Esophagus (tissue), 2 donors: ENCODE data around the gene RAMP1. TPM values are rescaled to one million over a fixed set of nuclear protein-coding genes. Genes with fewer than 3 reads are reported as not detected.
"Not testable (repeated sequence)": the region's sequence is repeated elsewhere in the genome, so short reads cannot be mapped to it uniquely, and the experiment has no call there.

Experiments used
- H3K27ac ChIP-seq, 2 donors: one replicate each; pipeline ENCODE4 v1.5.1; 2013; ENCODE audit warnings: low read depth in 2 of 2, mild to moderate bottlenecking in 2 of 2, inconsistent platforms in 1 of 2, low read length in 1 of 2, moderate library complexity in 1 of 2
- H3K27me3 ChIP-seq, 2 donors: one replicate each; pipeline ENCODE4 v1.6.1; 2013; ENCODE audit warnings: low read length in 2 of 2, control low read depth in 1 of 2, mild to moderate bottlenecking in 1 of 2; ENCODE audit not compliant: insufficient read depth in 2 of 2, control insufficient read depth in 1 of 2
- H3K36me3 ChIP-seq, 2 donors: one replicate each; pipeline ENCODE4 v1.6.1; 2013; ENCODE audit warnings: low read length in 1 of 2; ENCODE audit not compliant: control insufficient read depth in 2 of 2, insufficient read depth in 2 of 2
- H3K4me1 ChIP-seq, 2 donors: one replicate each; pipeline ENCODE4 v1.6.1; 2013; ENCODE audit warnings: low read length in 1 of 2; ENCODE audit not compliant: control insufficient read depth in 2 of 2, insufficient read depth in 2 of 2
- H3K4me3 ChIP-seq, 2 donors: one replicate each; pipeline ENCODE4 v1.5.1; 2013; ENCODE audit warnings: low read length in 2 of 2, mild to moderate bottlenecking in 2 of 2, low read depth in 1 of 2, moderate library complexity in 1 of 2
- H3K9me3 ChIP-seq, 2 donors: one replicate each; pipeline ENCODE4 v1.6.1; 2013; ENCODE audit warnings: mild to moderate bottlenecking in 2 of 2, low read depth in 1 of 2, low read length in 1 of 2, moderate library complexity in 1 of 2; ENCODE audit not compliant: control insufficient read depth in 2 of 2, insufficient read depth in 1 of 2
- WGBS, 2 donors: extraction: QIAGEN DNeasy Blood & Tissue Kit; methylation state at CpG; one replicate each; pipeline ENCODE4 v1.1.7; 2013; 5-methylcytosine and 5-hydroxymethylcytosine counted together
- polyA plus RNA-seq, 2 donors: library from polyadenylated mRNA; stranded (reverse); fragments of 200-250 nt; gene quantifications; one replicate each; pipeline ENCODE4 v1.2.3, GENCODE V29; 2013
- donor health status: healthy with polysubstance abuse.
- donor health status: Bipolar disorder and iron deficiency.

RAMP1 gene
- polyA plus RNA-seq, 2 donors = 4.0 to 7.5 TPM

- Histone ChIP-seq H3K27ac (no peak overlapping the region), H3K36me3 (no peaks in the 10 kb centered on the region), H3K4me1 (no peaks in the 10 kb centered on the region), H3K27me3 (no peaks in the 10 kb centered on the region), H3K9me3 (no peaks in the 10 kb centered on the region), H3K4me3 (no peak overlapping the region)
- 95 to 97% methylated on average over 1 of the region's 1 CpG for WGBS, 2 donors
These were observed 25.9 kb upstream of the RAMP1 start for GRCh38 chr2:237833546-237833945.

DNA sequence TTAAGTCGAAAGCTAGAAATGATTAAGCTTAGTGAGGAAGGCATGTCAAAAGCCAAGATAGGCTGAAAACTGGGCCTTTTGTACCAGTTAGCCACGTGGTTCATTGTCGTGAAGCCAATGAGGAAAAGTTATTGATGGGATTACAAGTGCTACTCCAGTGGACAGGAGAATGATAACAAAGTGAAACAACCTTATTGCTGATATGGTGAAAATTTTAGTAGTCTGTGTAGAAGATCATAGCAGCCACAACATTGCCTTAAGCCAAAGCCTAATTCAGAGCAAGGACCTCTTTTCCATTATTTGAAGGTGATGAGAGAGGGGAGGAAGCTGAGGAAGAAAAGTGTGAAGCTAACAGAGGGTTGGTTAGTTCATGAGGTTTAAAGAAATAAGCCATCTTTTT, 24.1 kb upstream of the RAMP1 start:
- no peaks in the 10 kb centered on the region for H3K27me3 ChIP-seq
- H3K4me1 ChIP-seq = no peaks in the 10 kb centered on the region
- H3K36me3 ChIP-seq = no peaks in the 10 kb centered on the region
- 70 to 73% methylated on average over 3 of the region's 3 CpGs for WGBS, 2 donors
- no peak overlapping the region for H3K27ac ChIP-seq
- H3K4me3 ChIP-seq = no peak overlapping the region
- no peaks in the 10 kb centered on the region for H3K9me3 ChIP-seq

- Histone ChIP-seq H3K36me3 (no peaks in the 10 kb centered on the region), H3K27ac (no peak overlapping the region), H3K9me3 (no peaks in the 10 kb centered on the region), H3K4me1 (no peaks in the 10 kb centered on the region), H3K4me3 (no peak overlapping the region), H3K27me3 (no peaks in the 10 kb centered on the region)
- WGBS, 2 donors = 71 to 74% methylated on average over 4 of the region's 4 CpGs
These were observed 18.4 kb upstream of the RAMP1 start for GRCh38 chr2:237841051-237841450.

DNA sequence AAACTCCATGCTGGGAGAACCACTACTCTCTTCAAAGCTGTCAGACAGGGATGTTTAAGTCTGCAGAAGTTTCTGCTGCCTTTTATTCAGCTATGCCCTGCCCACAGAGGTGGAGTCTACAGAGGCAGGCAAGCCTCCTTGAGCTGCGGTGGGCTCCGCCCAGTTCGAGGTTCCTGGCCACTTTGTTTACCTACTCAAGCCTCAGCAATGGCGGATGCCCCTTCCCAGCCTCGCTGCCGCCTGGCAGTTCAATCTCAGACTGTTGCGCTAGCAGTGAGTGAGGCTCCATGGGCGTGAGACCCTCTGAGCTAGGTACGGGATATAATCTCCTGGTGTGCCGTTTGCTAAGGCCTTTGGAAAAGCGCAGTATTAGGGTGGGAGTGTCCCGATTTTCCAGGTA, 10.5 kb upstream of the RAMP1 start:
- not testable (repeated sequence) for H3K27ac ChIP-seq, H3K27me3 ChIP-seq, H3K4me1 ChIP-seq, H3K4me3 ChIP-seq, H3K36me3 ChIP-seq, H3K9me3 ChIP-seq
- 96% methylated on average over 12 of the region's 12 CpGs for WGBS, 2 donors

GRCh38 chr2:237854295-237854694, 5.1 kb upstream of the RAMP1 start:
- H3K9me3 ChIP-seq = peaks cover 0 to under 1% of the 10 kb centered on the region in 2 donors
- no peaks in the 10 kb centered on the region for H3K36me3 ChIP-seq
- no peak overlapping the region for H3K4me3 ChIP-seq
- H3K27ac ChIP-seq = no peak overlapping the region
- WGBS, 2 donors = 64 to 69% methylated on average over 3 of the region's 3 CpGs
- no peaks in the 10 kb centered on the region for H3K27me3 ChIP-seq
- H3K4me1 ChIP-seq = no peaks in the 10 kb centered on the region

- Histone ChIP-seq H3K9me3 (no peaks in the 10 kb centered on the region), H3K4me3 (no peak overlapping the region), H3K4me1 (peaks cover 2% of the 10 kb centered on the region in 2 donors), H3K36me3 (no peaks in the 10 kb centered on the region), H3K27ac (no peak overlapping the region), H3K27me3 (no peaks in the 10 kb centered on the region)
- 74 to 76% methylated on average over 8 of the region's 8 CpGs for WGBS, 2 donors
These were observed 1.6 kb upstream of the RAMP1 start for GRCh38 chr2:237857791-237858190.

DNA sequence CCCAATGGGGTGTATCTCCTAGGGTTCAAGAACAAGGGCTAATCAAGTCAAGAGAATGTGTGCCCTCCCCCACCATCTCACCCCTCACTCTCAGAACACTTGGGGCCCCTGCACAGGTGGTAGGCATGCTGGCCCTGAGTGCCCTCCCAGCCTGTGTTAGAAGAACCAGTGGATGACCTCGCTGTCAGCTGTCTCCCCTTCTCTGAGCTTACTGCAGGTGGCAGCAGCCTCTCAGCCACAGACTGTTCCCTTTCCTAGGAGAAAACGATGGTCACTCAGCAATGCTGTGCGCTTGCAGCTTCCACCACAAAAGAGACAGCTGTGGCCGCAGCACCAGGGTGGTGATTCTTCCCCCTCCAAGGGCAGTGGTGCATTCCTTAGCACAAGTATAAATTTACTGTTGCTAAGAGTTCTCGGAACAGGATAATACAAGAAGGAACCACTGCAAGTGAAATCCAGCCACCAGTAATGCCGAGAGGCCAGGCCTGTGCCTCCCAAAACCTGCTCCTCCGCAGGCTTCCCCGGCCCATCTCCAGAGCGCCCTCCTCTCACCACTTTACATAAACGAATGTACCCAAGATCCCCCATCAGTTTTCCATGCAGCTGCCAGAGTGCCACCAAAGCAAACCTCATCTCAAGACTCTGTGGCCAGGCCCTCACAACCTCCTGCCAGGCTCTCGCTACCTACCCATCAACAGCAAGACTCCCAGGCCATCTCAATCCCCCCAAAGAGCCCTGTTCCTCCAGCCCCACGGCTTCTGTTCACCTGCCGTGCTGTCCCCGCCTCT, 935 bp upstream of the RAMP1 start:
- Histone ChIP-seq H3K4me3 (peak overlapping the region in 1 of 2 donors; percentile 40), H3K9me3 (no peaks in the 10 kb centered on the region), H3K27me3 (no peaks in the 10 kb centered on the region), H3K27ac (peak overlapping the region in 1 of 2 donors; percentile 14), H3K36me3 (no peaks in the 10 kb centered on the region), H3K4me1 (peaks cover 2% of the 10 kb centered on the region in 2 donors)
- 37 to 40% methylated on average over 14 of the region's 14 CpGs for WGBS, 2 donors

- Histone ChIP-seq H3K4me3 (peak overlapping the region in 1 of 2 donors; percentile 40), H3K27ac (peak overlapping the region in 1 of 2 donors; percentile 14), H3K36me3 (no peaks in the 10 kb centered on the region), H3K27me3 (no peaks in the 10 kb centered on the region), H3K9me3 (no peaks in the 10 kb centered on the region), H3K4me1 (peaks cover 2% of the 10 kb centered on the region in 2 donors)
- WGBS, 2 donors = 23 to 38% methylated on average over 15 of the region's 15 CpGs
These were observed 365 bp upstream of the RAMP1 start for GRCh38 chr2:237859082-237859433.

DNA sequence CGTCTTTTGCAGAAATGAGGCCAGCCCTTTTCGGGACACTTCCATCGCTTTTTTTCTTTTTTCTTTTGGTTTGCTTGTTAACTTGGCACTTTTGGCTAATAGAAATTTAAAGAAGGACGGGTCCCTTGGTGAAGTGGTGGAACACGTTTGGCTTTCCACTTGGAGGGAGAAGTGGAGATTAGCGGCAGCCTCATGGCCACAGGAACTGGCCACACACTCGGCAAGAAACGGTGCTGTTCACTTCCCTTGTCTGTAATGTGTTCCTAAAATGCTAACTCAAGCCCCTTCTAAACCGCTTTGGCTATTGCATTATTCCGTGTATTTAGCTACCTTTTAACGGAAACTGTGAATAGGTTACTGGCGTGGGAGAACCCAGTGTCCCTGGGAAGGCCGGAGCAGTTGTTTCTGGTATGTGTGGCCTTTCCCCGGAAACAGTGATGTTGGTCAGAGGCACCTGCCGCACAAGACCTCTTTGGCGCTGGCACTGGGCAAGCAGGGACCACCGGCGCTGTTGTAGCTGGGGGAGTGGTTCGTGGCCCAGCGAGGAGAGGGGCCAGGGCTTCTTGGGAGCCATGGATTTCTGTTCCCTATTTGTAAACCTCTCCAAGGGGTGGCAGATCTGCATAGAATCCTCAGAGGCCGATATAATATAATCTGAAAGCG, 981 bp downstream of the RAMP1 start:
- no peaks in the 10 kb centered on the region for H3K9me3 ChIP-seq
- WGBS, 2 donors = 49 to 64% methylated on average over 22 of the region's 22 CpGs
- no peaks in the 10 kb centered on the region for H3K36me3 ChIP-seq
- peak overlapping the region in 1 of 2 donors; percentile 38 for H3K27ac ChIP-seq
- peak overlapping the region; percentile 23 to 40 for H3K4me3 ChIP-seq
- H3K27me3 ChIP-seq = no peaks in the 10 kb centered on the region
- H3K4me1 ChIP-seq = peaks cover 5 to 7% of the 10 kb centered on the region in 2 donors
